Activated naive CD4-positive, alpha-beta T cell treated with Interleukin-2 at 50 U/mL for 16 hours (primary cell): ENCODE results near the gene IFNA17.
"Not testable (repeated sequence)": the region's sequence is repeated elsewhere in the genome, so short reads cannot be mapped to it uniquely, and the experiment has no call there.

ENCODE experiments used
- DNase-seq: peaks from one replicate; pipeline ENCODE4 v3.0.0-alpha.2; 2020

IFNA17 gene

DNA sequence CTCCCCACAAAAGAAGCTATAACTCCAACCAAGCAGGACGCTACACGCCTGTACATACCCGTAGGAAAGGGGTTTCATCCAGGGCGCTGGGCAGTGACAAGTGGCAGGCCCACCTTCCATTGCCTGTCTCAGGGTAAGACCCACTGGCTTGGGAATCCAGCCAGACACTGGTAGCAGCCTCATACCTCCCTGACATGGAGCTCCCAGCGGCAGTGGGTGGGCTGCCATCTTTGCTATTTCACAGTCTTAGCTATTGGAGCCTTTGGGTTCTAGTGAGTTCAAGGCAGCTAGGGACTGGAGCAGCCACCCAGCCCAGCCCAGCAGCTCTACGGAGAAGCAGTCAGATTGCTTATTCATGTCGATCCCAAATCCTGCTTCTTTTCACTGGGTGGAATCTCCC, 17.7 kb downstream of the IFNA17 start:
- no peak for DNase-seq

DNA sequence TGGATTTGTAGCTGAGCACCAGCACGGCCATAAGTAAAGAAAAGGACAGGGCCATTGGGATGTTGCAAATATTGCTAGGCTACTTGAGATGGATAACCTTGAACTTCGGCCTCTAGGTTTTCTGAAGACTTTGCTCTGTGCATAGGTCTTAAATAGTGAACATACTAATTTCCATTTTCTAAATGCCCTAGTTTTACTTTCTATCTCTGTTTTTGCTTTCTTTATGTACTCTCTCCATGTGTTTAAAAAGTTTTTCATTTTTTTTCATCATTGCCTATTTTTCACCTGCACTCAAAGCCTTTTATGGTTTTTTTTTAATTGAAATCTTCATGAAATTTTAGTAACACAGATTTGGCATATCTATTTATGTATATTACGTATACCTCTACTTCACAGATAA, 21.0 kb downstream of the IFNA17 start, which contains the start of gene IFNA10:
TSS of gene IFNA10 (minus strand) at position 101 of the 400 bp plus-strand sequence. CDS start at position 55, 46 bp downstream.
- not testable (repeated sequence) for DNase-seq

DNA sequence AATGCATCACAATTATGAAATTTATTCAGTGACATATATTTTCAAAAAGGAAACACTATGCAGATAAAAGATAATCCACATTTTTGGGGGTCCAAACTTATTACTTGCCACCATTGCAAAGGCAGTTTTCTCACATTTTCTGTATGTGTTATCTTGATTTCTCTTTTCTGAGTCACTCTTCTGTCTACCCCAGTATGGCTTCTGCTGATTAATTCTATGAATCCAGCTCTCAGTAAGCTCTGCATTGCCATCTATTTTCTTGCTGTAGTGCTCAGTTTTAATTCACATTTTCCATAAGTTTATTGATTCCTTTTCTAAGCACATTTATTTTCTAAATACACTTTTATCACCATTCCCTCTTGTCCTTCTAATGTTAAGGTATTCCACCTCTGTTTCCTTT, 22.8 kb downstream of the IFNA17 start:
- no peak for DNase-seq

DNA sequence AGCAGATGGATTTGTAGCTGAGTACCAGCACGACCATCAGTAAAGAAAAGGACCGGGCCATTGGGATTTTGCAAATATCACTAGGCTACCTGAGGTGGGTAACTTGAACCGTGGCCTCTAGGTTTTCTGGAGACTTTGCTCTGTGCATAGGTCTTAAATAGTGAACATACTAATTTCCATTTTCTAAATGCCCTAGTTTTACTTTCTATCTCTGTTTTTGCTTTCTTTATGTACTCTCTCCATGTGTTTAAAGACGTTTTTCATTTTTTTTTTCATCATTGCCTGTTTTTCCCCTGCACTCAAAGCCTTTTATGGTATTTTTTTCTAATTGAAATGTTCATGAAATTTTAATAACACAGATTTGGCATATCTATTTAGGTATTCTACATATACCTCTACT, 25.9 kb downstream of the IFNA17 start, which contains the start of gene IFNA7:
TSS of gene IFNA7 (minus strand) at position 101 of the 400 bp plus-strand sequence. CDS start at position 61, 40 bp downstream.
- DNase-seq, result not testable (repeated sequence)

DNA sequence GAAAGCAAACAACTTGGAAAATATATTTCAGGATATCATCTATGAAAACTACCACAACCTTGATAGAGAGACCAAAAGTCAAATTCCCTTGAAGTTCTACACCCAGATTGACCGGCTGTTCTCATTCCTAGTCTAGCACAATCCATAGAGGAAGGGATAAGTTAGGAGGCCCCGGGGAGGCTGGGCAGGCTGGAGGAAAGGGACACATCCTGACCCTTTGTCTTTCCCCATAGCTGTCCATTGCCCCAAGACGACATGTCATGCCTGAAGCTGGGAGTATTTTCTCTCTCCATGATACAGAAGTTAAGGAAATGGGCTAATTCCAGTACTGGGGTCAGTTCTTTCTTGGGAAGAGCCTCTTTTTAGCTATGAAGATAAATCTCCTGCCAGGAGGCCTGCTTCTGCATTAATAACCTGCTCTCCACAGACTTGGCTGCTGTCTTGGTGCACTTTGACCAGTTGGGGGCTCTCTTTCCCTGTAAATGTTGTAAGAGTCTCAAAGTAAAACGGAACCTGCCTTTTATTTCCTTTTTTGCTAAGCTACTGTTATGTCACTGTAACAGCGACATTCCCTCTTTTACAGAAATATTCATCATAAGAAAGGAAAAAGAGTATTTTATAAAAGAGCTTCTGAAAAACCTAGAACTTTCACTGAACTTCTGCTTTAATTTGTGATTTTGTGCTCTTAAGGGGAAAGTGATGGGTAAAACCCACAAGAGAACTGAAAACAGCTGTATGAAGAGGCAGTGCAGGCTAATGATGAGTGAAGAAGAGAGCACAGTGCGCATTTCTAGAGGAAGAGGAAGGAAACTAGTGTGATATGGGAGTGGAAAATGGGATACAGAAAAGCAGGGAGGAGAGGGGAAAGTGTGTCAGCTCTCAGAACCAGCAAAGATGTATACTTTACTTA, 32.9 kb downstream of the IFNA17 start:
- DNase-seq, result peak; percentile 32

DNA sequence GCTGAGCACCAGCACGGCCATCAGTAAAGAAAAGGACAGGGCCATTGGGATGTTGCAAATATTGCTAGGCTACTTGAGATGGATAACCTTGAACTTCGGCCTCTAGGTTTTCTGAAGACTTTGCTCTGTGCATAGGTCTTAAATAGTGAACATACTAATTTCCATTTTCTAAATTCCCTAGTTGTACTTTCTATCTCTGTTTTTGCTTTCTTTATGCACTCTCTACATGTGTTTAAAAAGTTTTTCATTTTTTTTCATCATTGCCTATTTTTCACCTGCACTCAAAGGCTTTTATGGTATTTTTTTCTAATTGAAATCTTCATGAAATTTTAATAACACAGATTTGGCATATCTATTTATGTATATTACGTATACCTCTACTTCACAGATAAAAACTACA, 40.5 kb downstream of the IFNA17 start, which contains the start of gene IFNA4:
TSS of gene IFNA4 (minus strand) at position 101 of the 400 bp plus-strand sequence. CDS start at position 45, 56 bp downstream.
- DNase-seq, result not testable (repeated sequence)

DNA sequence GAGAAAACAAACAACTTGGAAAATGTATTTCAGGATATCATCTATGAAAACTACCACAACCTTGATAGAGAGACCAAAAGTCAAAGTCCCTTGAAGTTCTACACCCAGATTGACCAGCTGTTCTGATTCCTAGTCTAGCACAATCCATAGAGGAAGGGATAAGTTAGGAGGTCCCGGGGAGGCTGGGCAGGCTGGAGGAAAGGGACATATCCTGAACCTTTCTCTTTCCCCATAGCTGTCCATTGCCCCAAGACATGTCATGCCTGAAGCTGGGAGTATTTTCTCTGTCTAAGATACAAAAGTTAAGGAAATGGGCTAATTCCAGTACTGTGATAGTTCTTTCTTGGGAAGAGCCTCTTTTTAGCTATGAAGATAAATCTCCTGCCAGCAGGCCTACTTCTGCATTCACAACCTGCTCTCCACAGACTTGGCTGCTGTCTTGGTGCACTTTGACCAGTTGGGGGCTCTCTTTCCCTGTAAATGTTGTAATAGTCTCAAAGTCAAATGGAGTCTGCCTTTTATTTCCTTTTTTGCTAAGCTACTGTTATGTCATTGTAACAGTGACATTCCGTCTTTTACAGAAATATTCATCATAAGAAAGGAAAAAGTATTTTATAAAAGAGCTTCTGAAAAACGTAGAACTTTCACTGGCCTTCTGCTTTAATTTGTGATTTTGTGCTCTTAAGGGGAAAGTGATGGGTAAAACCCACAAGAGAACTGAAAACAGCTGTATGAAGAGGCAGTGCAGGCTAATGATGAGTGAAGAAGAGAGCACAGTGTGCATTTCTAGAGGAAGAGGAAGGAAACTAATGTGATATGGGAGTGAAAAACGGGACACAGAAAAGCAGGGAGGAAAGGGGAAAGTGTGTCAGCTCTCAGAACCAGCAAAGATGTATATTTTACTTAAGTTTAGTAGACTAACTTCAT, 44.9 kb downstream of the IFNA17 start:
- peak; percentile 8 for DNase-seq
